IPS DF 4.7 (cell line): Measurements from ENCODE around the gene SPATA2.
"Not testable (repeated sequence)": the region's sequence is repeated elsewhere in the genome, so short reads cannot be mapped to it uniquely, and the experiment has no call there.

Experiments
- DNase-seq: peaks from one replicate; pipeline ENCODE4 v3.0.0-alpha.2; 2013; ENCODE audit warnings: low spot score; ENCODE audit errors: extremely low read depth

Gene SPATA2

GRCh38 chr20:49904440-49905214, 10.7 kb downstream of the SPATA2 start:
- no peak for DNase-seq

DNA sequence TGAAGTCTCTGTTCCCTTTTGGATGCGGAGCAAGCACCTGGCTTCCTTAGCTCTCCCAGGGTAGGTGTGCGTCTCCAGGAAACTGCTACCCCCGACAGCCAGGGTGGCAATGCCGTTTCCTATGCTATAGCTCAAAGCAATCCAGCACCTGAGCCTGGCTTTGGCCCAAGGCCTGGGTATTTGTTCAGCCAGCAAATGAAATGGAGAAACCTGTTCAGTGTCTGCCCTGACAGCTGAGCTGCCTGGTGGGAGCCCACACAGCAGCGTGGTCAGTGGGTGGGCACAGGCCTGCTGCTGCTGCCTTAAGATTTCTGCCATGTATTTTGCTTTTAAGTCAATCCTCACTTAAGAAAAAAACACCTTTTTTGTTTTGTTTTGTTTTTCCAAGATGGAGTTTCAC, 13.7 kb downstream of the SPATA2 start:
- no peak for DNase-seq

- DNase-seq, result no peak
Observed at GRCh38 chr20:49899541-49900383, 15.6 kb downstream of the SPATA2 start.

DNA sequence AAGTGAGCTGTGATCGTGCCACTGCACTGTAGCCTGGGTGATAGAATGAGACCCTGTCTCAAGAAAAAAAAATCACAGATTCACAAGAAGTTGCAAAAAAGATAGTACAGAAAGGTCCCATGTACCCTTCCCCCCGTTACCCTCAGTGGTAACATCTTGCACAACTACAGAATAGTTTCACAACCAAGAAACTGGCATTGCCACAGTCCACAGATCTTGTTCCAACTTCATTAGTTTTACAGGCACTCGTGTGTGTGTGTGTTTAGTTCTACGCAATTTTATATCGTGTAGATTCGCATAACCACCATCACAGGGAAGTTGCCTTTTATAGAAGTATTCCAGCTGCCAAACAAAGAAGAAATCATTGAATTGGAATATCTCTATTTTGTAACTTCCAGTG, 19.1 kb downstream of the SPATA2 start:
- no peak for DNase-seq

DNA sequence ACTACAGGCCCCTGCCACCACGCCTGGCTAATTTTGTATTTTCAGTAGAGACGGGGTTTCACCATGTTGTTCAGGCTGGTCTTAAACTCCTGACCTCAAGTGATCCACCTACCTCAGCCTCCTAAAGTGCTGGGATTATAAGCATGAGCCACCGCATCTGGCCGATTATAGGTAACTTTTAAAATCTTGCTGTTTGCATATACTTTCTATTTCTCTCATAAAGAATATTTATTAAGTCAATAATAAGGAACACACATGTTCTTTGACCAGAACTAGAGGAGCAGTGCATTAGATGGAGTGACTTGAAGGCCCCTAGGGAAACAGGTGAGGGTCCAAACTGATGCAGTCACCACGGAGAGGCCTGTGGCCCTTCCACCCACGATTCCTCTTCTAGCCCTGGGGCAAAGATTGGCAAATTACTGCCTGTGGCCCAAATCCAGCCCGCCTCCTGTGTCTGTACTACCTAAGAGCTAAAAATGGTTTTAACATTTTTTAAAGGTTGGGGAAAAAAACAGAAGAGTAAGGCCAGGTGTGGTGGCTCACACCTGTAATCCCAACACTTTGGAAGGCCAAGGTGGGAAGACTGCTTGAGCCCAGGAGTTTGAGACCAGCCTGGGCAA, 19.7 kb downstream of the SPATA2 start:
- not testable (repeated sequence) for DNase-seq

- DNase-seq, result no peak
Observed at GRCh38 chr20:49894073-49894470, 21.3 kb downstream of the SPATA2 start.

DNA sequence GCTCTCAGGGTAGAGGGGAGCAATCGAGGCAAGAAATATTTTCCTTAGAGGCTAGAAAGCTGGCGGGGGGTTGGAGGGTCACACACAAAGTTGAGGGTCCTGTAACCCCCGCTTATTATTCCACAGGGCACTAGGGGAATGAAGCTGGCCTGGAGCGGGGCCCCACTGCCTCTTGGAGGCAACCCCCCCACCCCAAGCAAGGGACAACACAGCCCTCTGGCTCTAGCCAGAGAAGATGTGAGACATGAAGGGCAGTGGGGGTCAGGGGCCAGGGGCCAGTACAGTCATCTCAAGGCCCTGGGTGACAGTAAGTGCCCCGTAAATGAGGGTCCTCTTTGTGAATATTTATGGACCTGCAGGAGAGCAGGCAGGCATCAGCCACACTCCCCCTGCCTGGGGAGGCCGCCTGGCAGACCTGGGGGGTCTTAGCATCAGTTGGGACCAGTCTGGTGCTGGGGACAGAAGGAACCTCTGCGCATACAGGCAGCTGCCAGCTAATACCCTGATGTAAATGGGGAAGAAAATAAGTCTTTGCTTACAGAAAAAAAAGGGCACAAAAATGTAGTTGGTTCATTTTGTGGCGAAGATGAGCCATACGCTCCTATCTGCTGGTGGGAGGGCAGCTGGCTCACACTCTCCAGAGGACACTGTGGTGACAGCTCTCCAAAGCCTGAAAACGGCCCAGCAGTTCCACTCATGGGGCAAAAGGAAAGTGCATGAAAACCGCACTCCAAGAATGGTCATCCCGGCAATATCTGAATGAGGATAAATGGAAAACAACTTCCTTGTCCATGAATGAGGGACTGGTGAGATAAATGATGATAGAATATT, 21.9 kb downstream of the SPATA2 start:
- no peak for DNase-seq

GRCh38 chr20:49892817-49893216, 22.5 kb downstream of the SPATA2 start:
- DNase-seq, result no peak

GRCh38 chr20:49892260-49892659, 23.1 kb downstream of the SPATA2 start:
- DNase-seq, result no peak

DNA sequence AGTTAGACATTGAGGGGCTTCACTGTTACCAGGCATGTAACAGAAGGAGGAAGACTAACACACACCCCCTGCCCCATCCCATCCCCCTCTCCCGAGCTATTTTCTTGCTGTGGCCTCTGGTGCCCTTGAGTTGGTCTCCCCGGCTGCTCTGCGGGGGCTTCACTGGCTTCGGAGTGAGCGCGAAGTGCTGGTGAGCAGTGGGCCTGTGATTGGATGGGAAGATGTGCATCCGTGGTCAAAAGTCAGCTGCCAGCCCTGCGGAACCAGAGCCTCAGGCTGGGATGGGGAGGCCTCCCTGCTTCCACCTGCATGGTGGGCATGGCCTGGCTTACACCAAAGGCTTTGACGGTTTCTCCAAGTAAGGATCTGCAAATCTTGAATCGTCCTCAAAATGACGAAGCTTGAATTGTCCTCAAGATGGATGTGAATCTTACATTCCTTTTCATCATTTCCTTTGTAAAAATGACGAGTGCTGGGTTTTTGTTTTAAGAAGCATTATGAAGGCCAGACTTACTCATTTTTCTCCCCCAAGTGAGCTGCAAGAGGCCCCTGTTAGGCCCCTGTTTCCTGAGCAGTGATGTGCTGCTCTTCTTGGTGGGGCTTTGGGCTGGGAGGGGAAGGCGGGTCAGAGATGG, 23.7 kb downstream of the SPATA2 start:
- DNase-seq, result no peak

DNA sequence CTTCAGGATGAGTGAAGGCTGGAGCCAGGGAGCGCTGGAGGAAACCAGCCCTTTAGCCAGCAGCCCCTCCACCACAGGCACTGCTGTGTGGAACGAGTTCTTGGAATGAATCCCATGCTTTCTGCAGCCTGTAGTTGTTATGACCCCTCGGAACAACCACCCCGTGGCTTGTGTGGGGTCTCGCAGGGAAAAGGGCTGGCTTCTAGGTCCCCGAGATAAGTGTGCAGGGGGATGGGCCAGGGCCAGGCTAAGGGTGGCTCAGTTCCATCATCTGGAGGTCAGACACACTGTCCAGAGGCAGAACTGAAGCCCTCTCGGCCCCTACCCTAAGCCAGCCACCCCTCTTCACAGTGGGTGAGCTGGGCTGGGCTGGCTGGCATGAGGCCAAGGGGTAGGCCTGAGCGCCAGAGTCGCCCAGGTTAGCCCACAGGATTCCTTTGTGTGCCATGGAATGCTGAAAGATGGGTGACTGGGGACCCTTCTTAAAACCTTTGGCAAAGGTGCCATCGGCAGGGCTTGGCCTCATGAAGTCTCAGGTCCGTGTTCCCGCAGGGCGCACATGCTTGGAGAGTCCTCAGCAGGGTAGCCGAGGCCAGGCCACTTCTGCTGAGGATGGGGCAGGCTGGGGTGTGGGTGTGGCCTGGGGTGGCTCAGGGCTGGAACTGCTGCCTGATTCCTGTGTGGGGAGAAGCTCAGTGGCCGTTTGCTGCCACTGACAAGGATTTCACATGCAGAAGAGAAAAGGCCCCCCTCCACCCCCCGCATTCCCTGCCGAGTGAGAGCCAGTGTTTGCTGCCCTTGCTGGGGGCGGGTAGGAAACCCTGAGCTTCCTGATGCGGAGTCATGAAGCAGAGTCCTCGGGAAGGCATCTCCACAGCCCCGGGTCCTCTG, 24.6 kb downstream of the SPATA2 start:
- DNase-seq, result no peak

GRCh38 chr20:49889935-49890333, 25.4 kb downstream of the SPATA2 start:
- DNase-seq, result no peak

GRCh38 chr20:49889001-49889934, 26.1 kb downstream of the SPATA2 start:
- DNase-seq, result no peak

GRCh38 chr20:49888212-49889000, 26.9 kb downstream of the SPATA2 start:
- peak; percentile 16 for DNase-seq

- DNase-seq, result no peak
Observed at GRCh38 chr20:49887251-49888211, 27.8 kb downstream of the SPATA2 start.

GRCh38 chr20:49886571-49887213, 28.6 kb downstream of the SPATA2 start:
- DNase-seq, result no peak
